Psoas muscle (tissue), 8 donors: Measurements from ENCODE around the gene COL13A1. TPM values are rescaled to one million over a fixed set of nuclear protein-coding genes. Genes with fewer than 3 reads are reported as not detected.

Experiments
- ATAC-seq, 4 donors: fragments of 200-7000 bp; cut with Tn5 transposase; one replicate each; pipeline ENCODE4 v1.9.1; 2020; ENCODE audit warnings: moderate library complexity in 3 of 4, mild to moderate bottlenecking in 2 of 4
- DNase-seq, 2 donors: peaks; one replicate each; pipeline ENCODE4 v3.0.0-alpha.2; 2020
- H3K27ac ChIP-seq: fragments of 200-600 bp; one replicate; pipeline ENCODE4 v1.8.0; 2022
- H3K27me3 ChIP-seq, 3 donors: fragments of 200-600 bp in 1 of 3; one replicate each; pipeline versions ENCODE4 v1.6.1 to v1.8.0; 2013 to 2022; ENCODE audit warnings: low read length in 2 of 3, mild to moderate bottlenecking in 2 of 3, moderate library complexity in 1 of 3; ENCODE audit not compliant: insufficient read depth in 3 of 3
- H3K36me3 ChIP-seq, 2 donors: fragments of 200-600 bp in 1 of 2; one replicate each; pipeline versions ENCODE4 v1.6.1 to v1.8.0; 2013 to 2022; ENCODE audit warnings: low read depth in 1 of 2, mild to moderate bottlenecking in 1 of 2, moderate library complexity in 1 of 2; ENCODE audit not compliant: insufficient read depth in 1 of 2
- H3K4me1 ChIP-seq: fragments of 200-600 bp; one replicate; pipeline ENCODE4 v1.8.0; 2022
- H3K4me3 ChIP-seq: fragments of 200-600 bp; one replicate; pipeline ENCODE4 v1.8.0; 2022; ENCODE audit warnings: mild to moderate bottlenecking
- H3K9me3 ChIP-seq: fragments of 200-600 bp; one replicate; pipeline ENCODE4 v1.8.0; 2022
- CTCF ChIP-seq: fragments of 200-600 bp; IDR thresholded peaks from one replicate; pipeline ENCODE4 v1.8.0; 2022; ENCODE audit warnings: antibody characterized with exemption
- WGBS, 3 donors: extraction: QIAGEN DNeasy Blood & Tissue Kit; methylation state at CpG; one replicate each; pipeline versions ENCODE4 v1.1.6 to v1.1.7; 2013; 5-methylcytosine and 5-hydroxymethylcytosine counted together
- intact Hi-C, 2 donors: fragments of 100-400 bp; cut with DNase I; formaldehyde crosslinking; loops; one replicate each; pipeline versions ENCODE4 v1.11.0 to v1.14.2; 2022
- polyA plus RNA-seq, 3 donors: library from polyadenylated mRNA; stranded (reverse); fragments of 200-250 nt; gene quantifications; one replicate each; pipeline ENCODE4 v1.2.3, GENCODE V29; 2013
- total RNA-seq, 4 donors: library from RNA; stranded (reverse); fragmentation: NEBNext Ultra II Directional in 2 of 4; extraction: Animal tissue kit (Norgen Biotek cat#: 25700) in 2 of 4; gene quantifications; one replicate each; pipeline versions ENCODE4 v1.2.1 to v1.2.4, GENCODE V29; 2021 to 2023
- donor health status: healthy with polysubstance abuse.
- donor health status: DM: no; HTN: no; CAD: no; lungs with moderate emphysema.
- donor health status: Bipolar disorder and iron deficiency.
- donor health status: healthy.
- donor health status: DM: yes; HTN: yes; CAD: no.
- donor health status: DM: no; HTN: no; CAD: no.
- donor health status: DM: no; HTN: no; CAD: no.
- donor health status: DM: yes; HTN: yes; CAD: no.

The COL13A1 gene
- total and polyA plus RNA-seq, 7 donors, result 0.35 to 10.7 (median 2.6) TPM

DNA sequence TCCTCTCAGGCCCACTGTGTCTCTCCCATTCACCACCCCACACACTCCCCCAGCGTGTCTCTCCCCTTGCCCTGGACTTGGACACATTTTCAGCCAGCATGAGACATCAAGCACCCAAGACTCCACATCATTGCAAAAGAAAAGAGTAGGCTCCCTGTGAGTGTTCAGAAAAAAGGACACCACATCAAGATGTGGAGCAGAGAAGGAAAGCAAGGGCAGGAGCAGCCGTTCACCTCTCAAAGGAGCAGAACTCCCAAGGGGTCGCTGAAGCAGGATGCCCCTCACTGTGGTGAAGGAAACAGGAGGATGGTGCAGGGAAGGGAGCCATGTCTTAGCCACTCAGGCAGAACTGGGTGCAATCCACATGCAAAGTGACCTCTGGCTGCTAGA, 161.0 kb downstream of the COL13A1 start:
- Histone ChIP-seq H3K27ac (no peak overlapping the region), H3K27me3 (no peaks in the 10 kb centered on the region), H3K9me3 (no peaks in the 10 kb centered on the region), H3K36me3 (peaks cover 0 to 7% of the 10 kb centered on the region in 2 donors), H3K4me1 (no peaks in the 10 kb centered on the region), H3K4me3 (no peak overlapping the region)
- no peak for DNase-seq
- intact Hi-C loops, result no loop called here
- TF ChIP-seq CTCF, result no peak
- 74 to 82% (median 81%) methylated on average over 3 of the region's 3 CpGs for WGBS, 3 donors
- ATAC-seq, result no peak

DNA sequence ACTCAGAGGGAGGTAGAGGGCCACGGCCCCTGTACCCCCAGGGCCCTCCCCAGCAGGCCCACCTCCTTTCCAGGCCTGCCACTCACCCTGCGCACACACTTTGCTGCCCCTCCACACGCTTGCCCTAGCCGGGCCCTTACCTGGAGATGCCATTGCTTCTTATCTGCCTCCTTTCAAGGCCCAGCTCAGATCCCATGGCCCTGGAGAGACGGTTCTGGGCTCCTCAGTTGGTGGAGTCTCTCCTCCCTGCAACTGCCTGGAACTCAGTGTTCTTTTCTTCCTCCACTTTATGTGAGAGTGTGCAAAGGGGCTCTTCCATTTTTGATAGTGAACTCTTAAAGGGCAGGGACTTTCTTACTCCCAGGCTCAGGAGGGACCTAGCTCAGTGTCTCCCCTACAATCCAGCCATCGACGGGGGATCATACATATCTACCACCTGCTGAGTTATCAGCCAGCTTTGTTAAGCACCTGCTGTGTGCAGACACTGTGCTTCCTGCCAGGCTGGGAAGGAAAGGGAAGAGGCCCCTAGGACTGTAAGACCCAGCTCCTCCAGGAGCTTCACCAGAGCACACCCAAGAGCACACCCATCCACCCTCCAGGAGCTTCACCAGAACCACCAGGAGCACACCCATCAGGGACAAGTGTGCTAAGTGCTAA, 161.6 kb downstream of the COL13A1 start:
- no peak overlapping the region for H3K4me3 ChIP-seq
- no peak for TF ChIP-seq CTCF
- peaks cover 0 to 7% of the 10 kb centered on the region in 2 donors for H3K36me3 ChIP-seq
- H3K27ac ChIP-seq, result no peak overlapping the region
- ATAC-seq (no peak), DNase-seq (no peak)
- H3K9me3 ChIP-seq, result no peaks in the 10 kb centered on the region
- 79 to 89% (median 87%) methylated on average over 7 of the region's 7 CpGs for WGBS, 3 donors
- no peaks in the 10 kb centered on the region for H3K4me1 ChIP-seq
- intact Hi-C loops, result no loop called here
- no peaks in the 10 kb centered on the region for H3K27me3 ChIP-seq

DNA sequence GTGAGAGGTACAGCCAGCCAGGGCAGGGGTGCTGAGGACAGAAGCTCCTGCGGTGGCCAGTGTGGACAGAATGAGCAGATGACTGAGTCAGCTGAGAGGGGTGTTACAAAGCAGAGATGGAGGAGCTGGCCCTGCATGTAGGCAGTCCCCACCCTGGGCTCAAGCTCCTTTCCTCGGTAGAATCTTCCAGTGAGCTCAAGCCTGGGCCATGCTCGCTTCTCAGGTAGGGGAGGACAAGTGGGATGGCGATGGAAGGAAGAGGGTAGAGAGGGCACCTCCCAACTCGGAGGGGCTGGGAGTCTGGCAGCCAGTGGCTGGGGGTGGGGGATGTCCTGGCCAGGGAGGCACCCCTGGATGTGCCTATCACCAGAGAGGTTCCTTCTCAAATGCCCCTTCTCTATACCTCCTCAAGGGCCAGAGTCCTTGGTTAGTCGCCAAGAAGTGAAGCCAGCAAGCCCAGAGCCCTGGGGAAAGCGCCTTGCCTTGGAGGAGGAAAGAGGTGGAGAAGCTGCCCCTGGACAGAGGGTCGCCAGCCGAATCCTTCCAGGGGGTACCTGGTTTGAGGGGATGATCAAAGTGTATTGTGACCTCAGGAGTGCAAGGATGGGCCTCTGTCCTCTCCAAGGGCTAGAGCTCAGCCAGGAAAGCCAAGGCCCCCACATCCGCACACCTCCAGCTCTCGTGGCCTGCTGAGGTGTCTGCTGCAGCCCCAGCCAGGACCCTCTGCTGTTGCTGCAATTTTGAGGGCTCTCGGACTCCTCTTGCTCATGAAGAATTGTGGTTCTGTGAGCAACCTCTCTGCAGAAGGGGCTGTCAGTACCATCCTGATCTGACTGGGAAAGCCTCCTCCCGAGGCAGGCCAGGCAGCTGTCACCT, 162.4 kb downstream of the COL13A1 start:
- Histone ChIP-seq H3K4me1 (no peaks in the 10 kb centered on the region), H3K9me3 (no peaks in the 10 kb centered on the region), H3K27me3 (no peaks in the 10 kb centered on the region), H3K4me3 (no peak overlapping the region), H3K27ac (no peak overlapping the region), H3K36me3 (peaks cover 0 to 3% of the 10 kb centered on the region in 2 donors)
- 84 to 92% (median 89%) methylated on average over 13 of the region's 13 CpGs for WGBS, 3 donors
- DNase-seq, result no peak
- TF ChIP-seq CTCF, result no peak
- intact Hi-C loops, result no loop called here
- no peak for ATAC-seq

- Histone ChIP-seq H3K4me3 (no peak overlapping the region), H3K27ac (no peak overlapping the region), H3K27me3 (no peaks in the 10 kb centered on the region), H3K9me3 (no peaks in the 10 kb centered on the region), H3K4me1 (no peaks in the 10 kb centered on the region), H3K36me3 (no peaks in the 10 kb centered on the region)
- intact Hi-C loops, result no loop called here
- DNase-seq (no peak), ATAC-seq (no peak)
- TF ChIP-seq CTCF, result no peak
- 77 to 83% (median 78%) methylated on average over 3 of the region's 3 CpGs for WGBS, 3 donors
Measured at GRCh38 chr10:69965086-69965485, 163.4 kb downstream of the COL13A1 start.
